K562 (cell line): ENCODE measurements around the gene DHPS. TPM values are rescaled to one million over a fixed set of nuclear protein-coding genes. Genes with fewer than 3 reads are reported as not detected.

Experiments used
- CHD4 ChIP-seq: fragments of 200-600 bp; sonication (generic); IDR thresholded peaks from 3 replicates; pipeline ENCODE4 v1.6.1; 2012; ENCODE audit warnings: low read depth, mild to moderate bottlenecking, mixed read lengths, low read length, inconsistent platforms; ENCODE audit not compliant: insufficient read depth, insufficient replicate concordance, poor library complexity, severe bottlenecking
- DMBX1 ChIP-seq: fragments of 250-450 bp; sonication (Bioruptor Pico); IDR thresholded peaks from 2 replicates; pipeline ENCODE4 v1.8.0; 2022; ENCODE audit warnings: inconsistent platforms, mild to moderate bottlenecking, moderate library complexity, borderline replicate concordance
- FIP1L1 ChIP-seq: fragments of 200-400 bp; formaldehyde crosslinking; IDR thresholded peaks from 2 replicates; pipeline ENCODE4 v1.6.1; 2018; ENCODE audit warnings: mild to moderate bottlenecking, low read depth, low read length; ENCODE audit not compliant: poor library complexity, severe bottlenecking
- FOXA3 ChIP-seq, 2 experiments: fragments of 450-650 bp in 1 of 2; sonication (generic) in 1 of 2; formaldehyde crosslinking; IDR thresholded peaks in 1 of 2; conservative IDR thresholded peaks in 1 of 2; 2 replicates each; pipeline versions ENCODE4 v1.4.0 to v1.8.0; 2020 to 2022; ENCODE audit warnings: mild to moderate bottlenecking in 2 of 2, missing genetic modification reagents in 1 of 2
- MTF1 ChIP-seq: fragments of 250-450 bp; sonication (Bioruptor Pico); IDR thresholded peaks from 2 replicates; pipeline ENCODE4 v1.9.0; 2021; ENCODE audit warnings: moderate library complexity, mild to moderate bottlenecking, inconsistent platforms, borderline replicate concordance
- NBN ChIP-seq: fragments of 450-650 bp; IDR thresholded peaks from 2 replicates; pipeline ENCODE4 v1.6.1; 2016; ENCODE audit warnings: low read depth, mild to moderate bottlenecking
- NR0B1 ChIP-seq: fragments of 450-650 bp; IDR thresholded peaks from one replicate; pipeline ENCODE4 v1.6.1; 2018; ENCODE audit warnings: mild to moderate bottlenecking, moderate library complexity; ENCODE audit not compliant: partially characterized antibody
- POLR2AphosphoS5 ChIP-seq: IDR thresholded peaks from 2 replicates; pipeline ENCODE4 v1.6.1; 2011; ENCODE audit warnings: mild to moderate bottlenecking, low read depth, low read length, moderate library complexity; ENCODE audit not compliant: control insufficient read depth, insufficient read depth
- POLR2B ChIP-seq: fragments of 450-650 bp; IDR thresholded peaks from 2 replicates; pipeline ENCODE4 v1.6.1; 2018; ENCODE audit warnings: low read depth; ENCODE audit not compliant: partially characterized antibody
- PTRF ChIP-seq: fragments of 450-650 bp; IDR thresholded peaks from 2 replicates; pipeline ENCODE4 v1.6.1; 2016; ENCODE audit warnings: mild to moderate bottlenecking, missing genetic modification characterization, missing compliant biosample characterization
- SIX5 ChIP-seq, 2 experiments: IDR thresholded peaks; 2 replicates each; pipeline ENCODE4 v1.6.1; 2011; ENCODE audit warnings: low read length in 2 of 2, borderline replicate concordance in 1 of 2, low read depth in 1 of 2, mild to moderate bottlenecking in 1 of 2, moderate library complexity in 1 of 2; ENCODE audit not compliant: insufficient read depth in 1 of 2
- XRCC4 ChIP-seq: IDR thresholded peaks from one replicate; pipeline ENCODE4 v1.6.1; 2011; ENCODE audit not compliant: insufficient read depth, insufficient read length; ENCODE audit errors: extremely low read depth
- ZBTB12 ChIP-seq: fragments of 250-450 bp; sonication (Bioruptor Pico); IDR thresholded peaks from 2 replicates; pipeline ENCODE4 v1.4.0; 2020
- ZNF655 ChIP-seq: fragments of 250-450 bp; sonication (Bioruptor Pico); IDR thresholded peaks from 2 replicates; pipeline ENCODE4 v1.5.0; 2021
- ZSCAN29 ChIP-seq: fragments of 450-650 bp; IDR thresholded peaks from 2 replicates; pipeline ENCODE4 v1.6.1; 2017
- polyA plus RNA-seq, 8 experiments: library from polyadenylated mRNA; depleted of rRNA in 4 of 8; stranded (reverse) in 5 of 8; unstranded in 3 of 8; fragments of >200 nt; fragmentation: Nextera tagmentation in 2 of 8; fragmentation: Illumina TruSeq in 1 of 8; extraction: Ambion mirVana in 2 of 8; extraction: Trizol in 1 of 8; gene quantifications; 2 replicates each; pipeline versions ENCODE4 v1.2.1 to v1.2.3, GENCODE V29; 2011 to 2014; ENCODE audit warnings: inconsistent platforms in 1 of 8, missing spikeins in 1 of 8
- total RNA-seq, 7 experiments: library from RNA; depleted of rRNA in 6 of 7; stranded (reverse); fragments of >200 nt in 6 of 7; fragmentation: Illumina TruSeq in 2 of 7; extraction: Trizol in 2 of 7; gene quantifications; 2 replicates each; pipeline versions ENCODE4 v1.2.1 to v1.2.3, GENCODE V29; 2011 to 2021; ENCODE audit warnings: low replicate concordance in 1 of 7

Gene DHPS
- total and polyA plus RNA-seq, 9 of the 15 experiments (the other 6 are each of a cell fraction or from before 2014, with no cell fraction given), result 47.1 to 110 (median 79.9) TPM

GRCh38 chr19:12669270-12670158 is 12.2 kb downstream of the DHPS start (continued):
- TF ChIP-seq XRCC4 (no peak), DMBX1 (CRISPR knock-in tag) (0 out of 2 replicates have a peak, but pooled peaks have one; percentile 23), CHD4 (no peak), NR0B1 (no peak), NBN (peak; percentile 54; the same call in 1 of the 2 replicates), POLR2AphosphoS5 (peak; percentile 21; the same call in 1 of the 2 replicates), MTF1 (CRISPR knock-in tag) (no peak), ZBTB12 (CRISPR knock-in tag) (peak; percentile 73), SIX5 (IDR thresholded peaks at IDR 0.05; ENCODE audit: borderline replicate concordance in 1 of 2, insufficient read depth in 1 of 2, low read depth in 1 of 2, low read length in 2 of 2) (peak; percentile 54 to 59; a peak in 2 of 4 replicates), FOXA3 (CRISPR knock-in tag; conservative IDR thresholded peaks at IDR 0.05 in 1 of 2, IDR thresholded peaks at IDR 0.05 in 1 of 2) (no peak), PTRF (tag) (no peak), POLR2B (peak; percentile 25), ZSCAN29 (no peak; the same call in 1 of the 2 replicates), FIP1L1 (peak; percentile 53), ZNF655 (CRISPR knock-in tag) (no peak)
